SK-N-SH (cell line): ENCODE measurements around the gene CACNA2D1. TPM values are rescaled to one million over a fixed set of nuclear protein-coding genes. Genes with fewer than 3 reads are reported as not detected.

ENCODE experiments used
- CTCF ChIA-PET: fragments of 300-600, 350-600 bp; formaldehyde crosslinking; extraction: SDS; loops from one replicate; lab custom pipeline; 2021; lab: Yijun Ruan, JAX
- POLR2A ChIA-PET: fragments of 350-600 bp; sonication (Branson Sonifier 250); formaldehyde crosslinking; extraction: SDS; loops from one replicate; lab custom pipeline; 2020; ENCODE audit warnings: antibody characterized with exemption, inconsistent platforms; lab: Yijun Ruan, JAX
- DNase-seq: peaks from one replicate; pipeline ENCODE4 v3.0.0; 2012
- H2AFZ ChIP-seq: fragments of 200-600 bp; sonication (generic); 2 replicates; pipeline ENCODE4 v1.8.1; 2016; ENCODE audit warnings: antibody characterized with exemption, mild to moderate bottlenecking, low read depth
- H3F3A ChIP-seq: fragments of 200-600 bp; sonication (generic); replicated peaks from 2 replicates; pipeline ENCODE3; 2016; ENCODE audit warnings: antibody characterized with exemption, mild to moderate bottlenecking; ENCODE audit not compliant: insufficient read depth
- H3K27ac ChIP-seq, 2 experiments: fragments of 200-500 bp in 1 of 2; fragments of 200-600 bp in 1 of 2; sonication (Bioruptor generic) in 1 of 2; sonication (generic), shearing (Covaris generic) in 1 of 2; 2 replicates each; pipeline versions ENCODE4 v1.5.1 to v1.6.1; 2014 to 2016; ENCODE audit warnings: low read depth in 2 of 2, inconsistent platforms in 1 of 2, low read length in 1 of 2, mild to moderate bottlenecking in 1 of 2, mixed read lengths in 1 of 2
- H3K27me3 ChIP-seq: fragments of 200-600 bp; sonication (generic), shearing (Covaris generic); 2 replicates; pipeline ENCODE4 v1.6.1; 2016; ENCODE audit warnings: mixed run types; ENCODE audit not compliant: insufficient read depth
- H3K36me3 ChIP-seq, 2 experiments: fragments of 200-500 bp in 1 of 2; fragments of 200-600 bp in 1 of 2; sonication (Bioruptor generic) in 1 of 2; sonication (generic) in 1 of 2; replicated peaks in 1 of 2; 2 replicates each; pipeline versions ENCODE3 to v1.5.1; 2014 to 2016; ENCODE audit warnings: low read length in 1 of 2, mild to moderate bottlenecking in 1 of 2; ENCODE audit not compliant: insufficient read depth in 2 of 2, control insufficient read depth in 1 of 2
- H3K4me1 ChIP-seq, 2 experiments: fragments of 200-500 bp in 1 of 2; fragments of 200-600 bp in 1 of 2; sonication (Bioruptor generic) in 1 of 2; sonication (generic), shearing (Covaris generic) in 1 of 2; 2 replicates each; pipeline versions ENCODE4 v1.5.1 to v1.6.1; 2014 to 2016; ENCODE audit warnings: low read depth in 1 of 2, low read length in 1 of 2, mixed run types in 1 of 2; ENCODE audit not compliant: insufficient read depth in 2 of 2, control insufficient read depth in 1 of 2
- H3K4me2 ChIP-seq: fragments of 200-600 bp; sonication (generic), shearing (Covaris generic); 2 replicates; pipeline ENCODE4 v1.6.1; 2017; ENCODE audit warnings: mixed run types
- H3K4me3 ChIP-seq, 2 experiments: fragments of 200-500 bp in 1 of 2; fragments of 200-600 bp in 1 of 2; sonication (Bioruptor generic) in 1 of 2; sonication (generic), shearing (Covaris generic) in 1 of 2; 2 replicates each; pipeline versions ENCODE4 v1.5.1 to v1.8.1; 2014 to 2016; ENCODE audit warnings: low read depth in 2 of 2, inconsistent platforms in 1 of 2, low read length in 1 of 2, mild to moderate bottlenecking in 1 of 2, mixed read lengths in 1 of 2, moderate library complexity in 1 of 2
- H3K79me2 ChIP-seq: fragments of 200-600 bp; sonication (generic); 2 replicates; pipeline ENCODE4 v1.8.1; 2017; ENCODE audit warnings: mild to moderate bottlenecking; ENCODE audit not compliant: insufficient read depth
- H3K9ac ChIP-seq: fragments of 200-600 bp; sonication (generic); 2 replicates; pipeline ENCODE4 v1.6.1; 2017; ENCODE audit warnings: mixed run types
- H3K9me2 ChIP-seq: fragments of 200-600 bp; sonication (generic); 2 replicates; pipeline ENCODE4 v1.6.1; 2017; ENCODE audit warnings: mixed run types
- H3K9me3 ChIP-seq: fragments of 200-600 bp; sonication (generic); 2 replicates; pipeline ENCODE4 v1.6.1; 2017; ENCODE audit warnings: mixed run types, mild to moderate bottlenecking, moderate library complexity
- H4K20me1 ChIP-seq: fragments of 200-600 bp; sonication (generic); 2 replicates; pipeline ENCODE4 v1.6.1; 2017; ENCODE audit warnings: mild to moderate bottlenecking, mixed run types; ENCODE audit not compliant: insufficient read depth
- CHD2 ChIP-seq: fragments of 150-350 bp; IDR thresholded peaks from 2 replicates; pipeline ENCODE4 v1.6.1; 2018; ENCODE audit warnings: low read length; ENCODE audit not compliant: partially characterized antibody
- EP300 ChIP-seq, 2 experiments: IDR thresholded peaks; 2 replicates each; pipeline versions ENCODE4 v1.4.0 to v1.6.1; 2012; ENCODE audit warnings: borderline replicate concordance in 1 of 2, low read depth in 1 of 2, low read length in 1 of 2
- EZH2phosphoT487 ChIP-seq: fragments of 200-600 bp; sonication (generic); IDR thresholded peaks from 2 replicates; pipeline ENCODE4 v1.6.1; 2017; ENCODE audit warnings: low read depth, mixed run types, mild to moderate bottlenecking, antibody characterized with exemption, moderate library complexity, borderline replicate concordance
- FOSL2 ChIP-seq: IDR thresholded peaks from 2 replicates; pipeline ENCODE4 v1.4.0; 2012; ENCODE audit warnings: low read depth, mild to moderate bottlenecking, moderate library complexity, borderline replicate concordance
- GABPA ChIP-seq: IDR thresholded peaks from 2 replicates; pipeline ENCODE4 v1.4.0; 2012; ENCODE audit warnings: low read depth, mild to moderate bottlenecking
- GATA2 ChIP-seq: sonication (generic); formaldehyde crosslinking; IDR thresholded peaks from 2 replicates; pipeline ENCODE4 v1.5.0; 2020; ENCODE audit warnings: mild to moderate bottlenecking, missing genetic modification reagents
- NFIC ChIP-seq: IDR thresholded peaks from 2 replicates; pipeline ENCODE4 v1.4.0; 2012; ENCODE audit warnings: borderline replicate concordance
- RAD21 ChIP-seq: IDR thresholded peaks from 2 replicates; pipeline ENCODE4 v1.6.1; 2012; ENCODE audit warnings: mild to moderate bottlenecking, low read length
- RCOR1 ChIP-seq: fragments of 150-350 bp; IDR thresholded peaks from 2 replicates; pipeline ENCODE4 v1.6.1; 2017; ENCODE audit warnings: antibody characterized with exemption, low read length
- RFX5 ChIP-seq: IDR thresholded peaks from 2 replicates; pipeline ENCODE4 v1.6.1; 2012; ENCODE audit warnings: mild to moderate bottlenecking, improper control_type of control experiment, low read length
- SMC3 ChIP-seq: IDR thresholded peaks from 2 replicates; pipeline ENCODE4 v1.6.1; 2012; ENCODE audit warnings: low read depth, low read length, improper control_type of control experiment
- TAF1 ChIP-seq: IDR thresholded peaks from 2 replicates; pipeline ENCODE4 v1.6.1; 2012; ENCODE audit warnings: low read depth, mild to moderate bottlenecking, low read length, moderate library complexity, borderline replicate concordance
- TCF12 ChIP-seq: IDR thresholded peaks from 2 replicates; pipeline ENCODE4 v1.4.0; 2012
- TEAD4 ChIP-seq: IDR thresholded peaks from 2 replicates; pipeline ENCODE4 v1.4.0; 2012; ENCODE audit warnings: mild to moderate bottlenecking, borderline replicate concordance; ENCODE audit not compliant: insufficient read depth
- YY1 ChIP-seq: IDR thresholded peaks from 2 replicates; pipeline ENCODE4 v1.4.0; 2012; ENCODE audit warnings: low read depth, mild to moderate bottlenecking
- WGBS: methylation state at CpG from one replicate; pipeline ENCODE4 v1.1.6; 2017; ENCODE audit warnings: low lambda C conversion rate; 5-methylcytosine and 5-hydroxymethylcytosine counted together
- polyA plus RNA-seq, 3 experiments: library from polyadenylated mRNA; depleted of rRNA; stranded (reverse); fragments of >200 nt; gene quantifications; 2 replicates each; pipeline ENCODE4 v1.2.3, GENCODE V29; 2012
- TF ChIP-seq, protein P1 (sequence below): fragments of 200-600 bp; sonication (generic); IDR thresholded peaks from 2 replicates; pipeline ENCODE4 v1.6.1; 2017; ENCODE audit warnings: antibody characterized with exemption, mild to moderate bottlenecking, moderate library complexity
- TF ChIP-seq, protein P2 (sequence below): fragments of 150-350 bp; IDR thresholded peaks from 2 replicates; pipeline ENCODE4 v1.6.1; 2016; ENCODE audit warnings: mild to moderate bottlenecking, low read depth, low read length
- TF ChIP-seq, protein P3 (sequence below): IDR thresholded peaks from 2 replicates; pipeline ENCODE4 v1.4.0; 2012; ENCODE audit warnings: low read depth, borderline replicate concordance
- TF ChIP-seq, protein P4 (sequence below): IDR thresholded peaks from 2 replicates; pipeline ENCODE4 v1.4.0; 2012; ENCODE audit warnings: low read depth
- TF ChIP-seq, protein P5 (sequence below): IDR thresholded peaks from 2 replicates; pipeline ENCODE4 v1.4.0; 2012; ENCODE audit warnings: low read depth, borderline replicate concordance

The CACNA2D1 gene
- polyA plus RNA-seq, 1 of the 3 experiments (the other 2 are of a cell fraction) = 3.4 TPM

DNA sequence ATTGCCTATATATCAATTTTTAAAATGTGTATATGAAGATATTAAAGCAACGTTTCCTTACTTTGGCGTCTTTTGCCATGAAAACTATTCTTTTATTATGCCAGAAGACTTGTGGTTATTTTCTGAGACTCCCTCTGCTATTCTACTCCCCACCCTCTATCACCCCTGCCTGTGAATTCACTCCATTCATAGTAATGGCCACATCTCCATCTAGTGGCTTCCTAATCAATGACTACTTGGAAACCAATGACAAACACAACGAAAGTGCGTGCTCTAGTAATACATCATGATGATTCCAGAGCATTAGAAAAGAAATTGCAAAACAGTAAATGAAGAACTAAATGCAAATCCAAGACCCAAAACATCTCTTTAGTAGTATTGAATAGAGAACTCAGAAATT is 487.1 kb downstream of the CACNA2D1 start:
- no peak overlapping the region for H3K27ac ChIP-seq
- no peaks in the 10 kb centered on the region for H4K20me1 ChIP-seq
- no peak overlapping the region for H3K9ac ChIP-seq
- ChIA-PET POLR2A (no interaction called here), CTCF (interaction anchor here (0.6 to 5.0 kb wide), 14 partner anchors 14 to 644 kb away, joined by 3 to 55 read pairs (median 3); partner anchors contain the start of gene HGF)
- H3K4me2 ChIP-seq = no peak overlapping the region
- H3K9me3 ChIP-seq = no peaks in the 10 kb centered on the region
- DNase-seq = peak; percentile 42
- H3F3A ChIP-seq = peaks cover 4% of the 10 kb centered on the region
- H3K4me3 ChIP-seq = no peak overlapping the region; a peak in 1 of 4 replicates
- TF ChIP-seq RCOR1 (0 out of 2 replicates have a peak, but pooled peaks have one; percentile 13), GATA2 (no peak), RAD21 (peak; percentile 96), SMC3 (peak; percentile 93)
- TF ChIP-seq, protein P1, sequence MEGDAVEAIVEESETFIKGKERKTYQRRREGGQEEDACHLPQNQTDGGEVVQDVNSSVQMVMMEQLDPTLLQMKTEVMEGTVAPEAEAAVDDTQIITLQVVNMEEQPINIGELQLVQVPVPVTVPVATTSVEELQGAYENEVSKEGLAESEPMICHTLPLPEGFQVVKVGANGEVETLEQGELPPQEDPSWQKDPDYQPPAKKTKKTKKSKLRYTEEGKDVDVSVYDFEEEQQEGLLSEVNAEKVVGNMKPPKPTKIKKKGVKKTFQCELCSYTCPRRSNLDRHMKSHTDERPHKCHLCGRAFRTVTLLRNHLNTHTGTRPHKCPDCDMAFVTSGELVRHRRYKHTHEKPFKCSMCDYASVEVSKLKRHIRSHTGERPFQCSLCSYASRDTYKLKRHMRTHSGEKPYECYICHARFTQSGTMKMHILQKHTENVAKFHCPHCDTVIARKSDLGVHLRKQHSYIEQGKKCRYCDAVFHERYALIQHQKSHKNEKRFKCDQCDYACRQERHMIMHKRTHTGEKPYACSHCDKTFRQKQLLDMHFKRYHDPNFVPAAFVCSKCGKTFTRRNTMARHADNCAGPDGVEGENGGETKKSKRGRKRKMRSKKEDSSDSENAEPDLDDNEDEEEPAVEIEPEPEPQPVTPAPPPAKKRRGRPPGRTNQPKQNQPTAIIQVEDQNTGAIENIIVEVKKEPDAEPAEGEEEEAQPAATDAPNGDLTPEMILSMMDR = peak; percentile 72
- peaks cover 3 to 25% of the 10 kb centered on the region in 2 experiments for H3K36me3 ChIP-seq
- H3K27me3 ChIP-seq = no peaks in the 10 kb centered on the region
- no peak overlapping the region for H2AFZ ChIP-seq
- H3K9me2 ChIP-seq = no peaks in the 10 kb centered on the region; the same call in 1 of the 2 replicates
- H3K79me2 ChIP-seq = no peaks in the 10 kb centered on the region
- WGBS = 95% methylated on average over 4 of the region's 4 CpGs
- H3K4me1 ChIP-seq = no peaks in the 10 kb centered on the region; a peak in 1 of 4 replicates

DNA sequence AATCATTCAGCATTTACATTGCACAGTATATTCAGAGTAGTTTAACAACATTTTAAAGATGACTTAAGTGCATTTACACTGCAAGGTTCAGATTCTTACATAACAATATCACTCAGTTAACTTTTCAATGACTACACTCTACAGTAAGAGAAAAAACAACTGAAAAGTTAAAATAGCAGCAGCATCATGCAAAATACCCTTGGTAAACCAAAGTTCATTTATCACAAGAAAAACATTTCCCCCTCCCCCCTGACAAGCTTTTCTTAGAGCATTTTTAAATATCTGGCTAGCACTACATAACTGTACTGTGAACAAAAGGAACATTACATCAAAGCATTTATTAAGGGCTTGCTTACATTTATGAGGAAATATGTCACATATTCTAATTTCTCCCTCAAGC is 494.3 kb downstream of the CACNA2D1 start:
- Histone ChIP-seq H3K27ac (no peak overlapping the region; a peak in 1 of 4 replicates), H3K4me2 (no peak overlapping the region), H3K9me3 (no peaks in the 10 kb centered on the region), H3K4me3 (no peak overlapping the region), H3K4me1 (no peaks in the 10 kb centered on the region; a peak in 1 of 4 replicates), H4K20me1 (no peaks in the 10 kb centered on the region), H3K27me3 (no peaks in the 10 kb centered on the region), H3K9ac (no peak overlapping the region), H3F3A (peaks cover 3% of the 10 kb centered on the region), H3K9me2 (no peaks in the 10 kb centered on the region), H2AFZ (no peak overlapping the region), H3K79me2 (no peaks in the 10 kb centered on the region), H3K36me3 (peaks cover 0 to 6% of the 10 kb centered on the region in 2 experiments)
- no peak for DNase-seq
- ChIA-PET CTCF (no interaction called here), POLR2A (no interaction called here)
- TF ChIP-seq TEAD4 = no peak
- TF ChIP-seq, protein P2, sequence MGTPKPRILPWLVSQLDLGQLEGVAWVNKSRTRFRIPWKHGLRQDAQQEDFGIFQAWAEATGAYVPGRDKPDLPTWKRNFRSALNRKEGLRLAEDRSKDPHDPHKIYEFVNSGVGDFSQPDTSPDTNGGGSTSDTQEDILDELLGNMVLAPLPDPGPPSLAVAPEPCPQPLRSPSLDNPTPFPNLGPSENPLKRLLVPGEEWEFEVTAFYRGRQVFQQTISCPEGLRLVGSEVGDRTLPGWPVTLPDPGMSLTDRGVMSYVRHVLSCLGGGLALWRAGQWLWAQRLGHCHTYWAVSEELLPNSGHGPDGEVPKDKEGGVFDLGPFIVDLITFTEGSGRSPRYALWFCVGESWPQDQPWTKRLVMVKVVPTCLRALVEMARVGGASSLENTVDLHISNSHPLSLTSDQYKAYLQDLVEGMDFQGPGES = no peak
- TF ChIP-seq, protein P1 = no peak
- TF ChIP-seq, protein P3, sequence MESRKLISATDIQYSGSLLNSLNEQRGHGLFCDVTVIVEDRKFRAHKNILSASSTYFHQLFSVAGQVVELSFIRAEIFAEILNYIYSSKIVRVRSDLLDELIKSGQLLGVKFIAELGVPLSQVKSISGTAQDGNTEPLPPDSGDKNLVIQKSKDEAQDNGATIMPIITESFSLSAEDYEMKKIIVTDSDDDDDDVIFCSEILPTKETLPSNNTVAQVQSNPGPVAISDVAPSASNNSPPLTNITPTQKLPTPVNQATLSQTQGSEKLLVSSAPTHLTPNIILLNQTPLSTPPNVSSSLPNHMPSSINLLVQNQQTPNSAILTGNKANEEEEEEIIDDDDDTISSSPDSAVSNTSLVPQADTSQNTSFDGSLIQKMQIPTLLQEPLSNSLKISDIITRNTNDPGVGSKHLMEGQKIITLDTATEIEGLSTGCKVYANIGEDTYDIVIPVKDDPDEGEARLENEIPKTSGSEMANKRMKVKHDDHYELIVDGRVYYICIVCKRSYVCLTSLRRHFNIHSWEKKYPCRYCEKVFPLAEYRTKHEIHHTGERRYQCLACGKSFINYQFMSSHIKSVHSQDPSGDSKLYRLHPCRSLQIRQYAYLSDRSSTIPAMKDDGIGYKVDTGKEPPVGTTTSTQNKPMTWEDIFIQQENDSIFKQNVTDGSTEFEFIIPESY = no peak
- no peak for TF ChIP-seq EP300 (IDR thresholded peaks at IDR 0.05; ENCODE audit: borderline replicate concordance in 1 of 2, low read depth in 1 of 2, low read length in 1 of 2)
- TF ChIP-seq NFIC = no peak
- no peak for TF ChIP-seq FOSL2
- no peak for TF ChIP-seq EZH2phosphoT487
- no peak for TF ChIP-seq CHD2
- TF ChIP-seq YY1 = no peak
- no peak for TF ChIP-seq TAF1
- TF ChIP-seq, protein P4, sequence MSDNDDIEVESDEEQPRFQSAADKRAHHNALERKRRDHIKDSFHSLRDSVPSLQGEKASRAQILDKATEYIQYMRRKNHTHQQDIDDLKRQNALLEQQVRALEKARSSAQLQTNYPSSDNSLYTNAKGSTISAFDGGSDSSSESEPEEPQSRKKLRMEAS = no peak
- no peak for TF ChIP-seq TCF12
- no peak for TF ChIP-seq GABPA
- TF ChIP-seq, protein P5, sequence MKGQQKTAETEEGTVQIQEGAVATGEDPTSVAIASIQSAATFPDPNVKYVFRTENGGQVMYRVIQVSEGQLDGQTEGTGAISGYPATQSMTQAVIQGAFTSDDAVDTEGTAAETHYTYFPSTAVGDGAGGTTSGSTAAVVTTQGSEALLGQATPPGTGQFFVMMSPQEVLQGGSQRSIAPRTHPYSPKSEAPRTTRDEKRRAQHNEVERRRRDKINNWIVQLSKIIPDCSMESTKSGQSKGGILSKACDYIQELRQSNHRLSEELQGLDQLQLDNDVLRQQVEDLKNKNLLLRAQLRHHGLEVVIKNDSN = no peak
- no peak for TF ChIP-seq RFX5
